ENCODE data around the gene AFF3. TPM values are rescaled to one million over a fixed set of nuclear protein-coding genes. Genes with fewer than 3 reads are reported as not detected.

The AFF3 gene
- total RNA-seq, 1 donor from 2014 or later: 12.2 TPM

GRCh38 chr2:99900556-99900955 is 241.8 kb downstream of the AFF3 start:
- Mint-ChIP-seq H3K9me3 (ENCODE audit: unreplicated experiment) (no peaks in the 10 kb centered on the region), H3K27ac (ENCODE audit: unreplicated experiment) (no peak overlapping the region), H3K4me3 (ENCODE audit: unreplicated experiment) (no peak overlapping the region), H3K4me1 (ENCODE audit: unreplicated experiment) (peaks cover 21% of the 10 kb centered on the region), H3K36me3 (ENCODE audit: low read depth, unreplicated experiment) (no peaks in the 10 kb centered on the region), H3K27me3 (ENCODE audit: unreplicated experiment) (peaks cover 5% of the 10 kb centered on the region)
- no peak for TF ChIP-seq CTCF (IDR thresholded peaks at IDR 0.05; ENCODE audit: unreplicated experiment)
- no peak for DNase-seq (ENCODE audit: low spot score)

DNA sequence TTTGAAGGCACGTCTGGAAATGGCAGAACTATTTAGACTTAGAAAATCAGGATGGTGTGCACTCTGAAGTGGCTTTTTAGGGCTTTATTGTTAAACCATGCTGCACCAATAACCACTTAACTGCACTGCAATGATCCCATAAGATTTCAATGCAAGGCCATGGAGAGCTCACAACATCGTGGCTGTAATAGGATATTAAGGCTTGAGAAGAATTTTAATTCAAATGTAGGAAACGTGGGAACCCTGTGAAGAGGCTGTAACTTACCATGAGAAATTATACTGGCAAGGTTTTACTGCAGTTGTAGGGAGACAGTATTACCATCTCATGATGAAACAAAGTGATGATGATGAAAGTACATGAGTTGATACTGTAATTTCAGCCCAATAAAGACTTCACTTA is 242.5 kb downstream of the AFF3 start:
- no peaks in the 10 kb centered on the region for H3K9me3 Mint-ChIP-seq (ENCODE audit: unreplicated experiment)
- peaks cover 5% of the 10 kb centered on the region for H3K27me3 Mint-ChIP-seq (ENCODE audit: unreplicated experiment)
- H3K4me3 Mint-ChIP-seq (ENCODE audit: unreplicated experiment): no peak overlapping the region
- no peak overlapping the region for H3K27ac Mint-ChIP-seq (ENCODE audit: unreplicated experiment)
- no peaks in the 10 kb centered on the region for H3K36me3 Mint-ChIP-seq (ENCODE audit: low read depth, unreplicated experiment)
- peaks cover 21% of the 10 kb centered on the region for H3K4me1 Mint-ChIP-seq (ENCODE audit: unreplicated experiment)
- DNase-seq (ENCODE audit: low spot score): no peak
- TF ChIP-seq CTCF (IDR thresholded peaks at IDR 0.05; ENCODE audit: unreplicated experiment): no peak

DNA sequence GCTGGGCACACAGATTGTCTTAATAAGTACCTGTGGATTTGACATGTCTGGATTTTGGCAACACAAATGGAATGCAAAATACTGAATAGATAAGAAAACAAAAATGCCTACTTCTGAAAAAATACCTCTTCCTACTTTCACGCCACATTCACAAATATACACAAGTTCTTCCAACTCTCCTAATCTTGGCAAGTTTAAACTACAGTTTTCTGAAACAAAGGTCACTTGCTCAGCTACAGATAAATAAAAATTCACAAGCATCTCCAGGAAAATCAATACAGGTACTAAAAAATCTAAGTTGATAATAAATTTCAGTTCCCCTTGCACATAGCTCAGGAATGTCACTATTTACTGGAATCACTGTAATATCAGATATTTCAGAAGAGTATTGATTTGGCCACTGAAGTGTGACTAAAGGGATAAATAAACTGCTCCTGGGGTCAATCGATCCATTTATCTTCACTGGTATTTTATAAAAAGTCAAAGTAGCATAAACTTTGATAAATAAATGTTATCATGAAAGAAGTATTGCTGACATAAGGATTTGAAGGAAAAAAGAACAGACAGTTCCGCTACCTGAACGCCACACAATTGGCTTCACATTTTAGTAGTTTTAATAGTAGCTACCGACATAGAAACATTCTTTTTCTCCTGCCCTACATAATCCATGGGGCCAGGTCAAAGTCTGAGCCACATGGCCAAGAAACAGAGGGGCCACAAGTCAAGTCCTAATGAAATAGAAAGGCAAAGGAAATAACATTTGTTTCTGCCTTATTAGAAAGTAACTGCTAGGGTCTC is 243.1 kb downstream of the AFF3 start:
- Mint-ChIP-seq H3K27me3 (ENCODE audit: unreplicated experiment) (peaks cover 5% of the 10 kb centered on the region), H3K4me3 (ENCODE audit: unreplicated experiment) (peak overlapping the region; percentile 27), H3K9me3 (ENCODE audit: unreplicated experiment) (no peaks in the 10 kb centered on the region), H3K36me3 (ENCODE audit: low read depth, unreplicated experiment) (no peaks in the 10 kb centered on the region), H3K27ac (ENCODE audit: unreplicated experiment) (no peak overlapping the region), H3K4me1 (ENCODE audit: unreplicated experiment) (peaks cover 21% of the 10 kb centered on the region)
- no peak for TF ChIP-seq CTCF (IDR thresholded peaks at IDR 0.05; ENCODE audit: unreplicated experiment)
- no peak for DNase-seq (ENCODE audit: low spot score)

GRCh38 chr2:99898336-99899048 is 243.9 kb downstream of the AFF3 start:
- H3K9me3 Mint-ChIP-seq (ENCODE audit: unreplicated experiment): no peaks in the 10 kb centered on the region
- no peak for DNase-seq (ENCODE audit: low spot score)

More at GRCh38 chr2:99898336-99899048, 243.9 kb downstream of the AFF3 start:
- Mint-ChIP-seq H3K4me1 (ENCODE audit: unreplicated experiment) (peaks cover 19% of the 10 kb centered on the region), H3K27ac (ENCODE audit: unreplicated experiment) (no peak overlapping the region), H3K4me3 (ENCODE audit: unreplicated experiment) (peak overlapping the region; percentile 27), H3K27me3 (ENCODE audit: unreplicated experiment) (peaks cover 6% of the 10 kb centered on the region), H3K36me3 (ENCODE audit: low read depth, unreplicated experiment) (no peaks in the 10 kb centered on the region)
- TF ChIP-seq CTCF (IDR thresholded peaks at IDR 0.05; ENCODE audit: unreplicated experiment): no peak
